Fibroblast of lung (primary cell): ENCODE data around the gene CDK6.

Experiments
- EZH2 ChIP-seq: IDR thresholded peaks from 2 replicates; pipeline ENCODE4 v1.5.1; 2012; ENCODE audit warnings: low read length, control low read depth, mild to moderate bottlenecking; ENCODE audit errors: missing control alignments
- TF ChIP-seq, protein P1 (sequence below), 2 donors: IDR thresholded peaks in 1 of 2; conservative IDR thresholded peaks in 1 of 2; 1 replicate in 1 of 2; 2 replicates in 1 of 2; pipeline ENCODE4 v1.5.1; 2011 to 2012; ENCODE audit warnings: low read length in 2 of 2, control low read depth in 1 of 2, inconsistent platforms in 1 of 2, low read depth in 1 of 2, mild to moderate bottlenecking in 1 of 2

DNA sequence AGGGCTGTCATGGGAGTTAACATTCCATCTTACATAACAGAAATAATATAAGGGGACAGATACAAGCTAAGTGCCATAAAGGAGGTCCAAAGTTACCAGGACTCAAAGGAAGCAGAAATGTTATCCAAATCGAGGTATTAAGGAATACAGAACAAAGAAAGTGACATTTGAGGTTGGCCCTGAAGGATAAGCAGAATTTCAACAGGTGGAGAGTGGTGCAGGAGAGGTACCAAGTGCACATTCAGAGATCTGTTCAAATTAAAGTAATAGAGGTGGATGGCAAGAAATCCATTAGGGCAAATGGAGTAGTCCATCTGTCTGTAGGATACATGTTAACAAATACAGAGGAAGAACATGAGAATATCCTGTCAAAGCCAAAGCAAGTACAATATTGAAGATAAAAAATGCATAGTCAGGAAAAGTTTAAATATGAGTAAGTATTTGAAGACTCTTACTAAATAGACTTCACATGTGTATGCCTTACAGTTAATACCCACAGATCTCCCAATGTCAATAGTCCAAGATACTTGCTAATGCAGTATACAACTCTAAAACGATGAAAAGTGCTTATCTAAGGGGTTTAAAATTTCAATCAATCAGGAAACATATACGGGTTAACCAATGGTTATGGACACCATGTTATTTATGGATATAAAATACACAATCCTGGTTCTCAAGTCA lies 10.0 kb downstream of the CDK6 start:
- no peak for TF ChIP-seq EZH2
- TF ChIP-seq, protein P1, sequence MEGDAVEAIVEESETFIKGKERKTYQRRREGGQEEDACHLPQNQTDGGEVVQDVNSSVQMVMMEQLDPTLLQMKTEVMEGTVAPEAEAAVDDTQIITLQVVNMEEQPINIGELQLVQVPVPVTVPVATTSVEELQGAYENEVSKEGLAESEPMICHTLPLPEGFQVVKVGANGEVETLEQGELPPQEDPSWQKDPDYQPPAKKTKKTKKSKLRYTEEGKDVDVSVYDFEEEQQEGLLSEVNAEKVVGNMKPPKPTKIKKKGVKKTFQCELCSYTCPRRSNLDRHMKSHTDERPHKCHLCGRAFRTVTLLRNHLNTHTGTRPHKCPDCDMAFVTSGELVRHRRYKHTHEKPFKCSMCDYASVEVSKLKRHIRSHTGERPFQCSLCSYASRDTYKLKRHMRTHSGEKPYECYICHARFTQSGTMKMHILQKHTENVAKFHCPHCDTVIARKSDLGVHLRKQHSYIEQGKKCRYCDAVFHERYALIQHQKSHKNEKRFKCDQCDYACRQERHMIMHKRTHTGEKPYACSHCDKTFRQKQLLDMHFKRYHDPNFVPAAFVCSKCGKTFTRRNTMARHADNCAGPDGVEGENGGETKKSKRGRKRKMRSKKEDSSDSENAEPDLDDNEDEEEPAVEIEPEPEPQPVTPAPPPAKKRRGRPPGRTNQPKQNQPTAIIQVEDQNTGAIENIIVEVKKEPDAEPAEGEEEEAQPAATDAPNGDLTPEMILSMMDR (conservative IDR thresholded peaks at IDR 0.05 in 1 of 2, IDR thresholded peaks at IDR 0.05 in 1 of 2; ENCODE audit: low read depth in 1 of 2, low read length in 2 of 2): no peak
